DOHH2 (cell line): ENCODE results near the gene TTC7B.

ENCODE experiments used
- H3F3A ChIP-seq: fragments of 200-600 bp; sonication (generic), shearing (Covaris generic); 2 replicates; pipeline ENCODE4 v1.6.0; 2016; ENCODE audit warnings: antibody characterized with exemption, mild to moderate bottlenecking; ENCODE audit not compliant: control insufficient read depth, insufficient read depth
- H3K27ac ChIP-seq: fragments of 200-600 bp; sonication (generic); 2 replicates; pipeline ENCODE4 v1.5.1; 2014; ENCODE audit warnings: low read depth, mild to moderate bottlenecking, low read length, moderate library complexity
- H3K27me3 ChIP-seq: fragments of 200-600 bp; sonication (generic); 2 replicates; pipeline ENCODE4 v1.6.1; 2014; ENCODE audit warnings: mild to moderate bottlenecking, low read length, mixed read lengths; ENCODE audit not compliant: control insufficient read depth
- H3K36me3 ChIP-seq: fragments of 200-600 bp; sonication (generic); 2 replicates; pipeline ENCODE4 v1.6.1; 2014; ENCODE audit warnings: mild to moderate bottlenecking, low read length, moderate library complexity, mixed read lengths; ENCODE audit not compliant: control insufficient read depth
- H3K4me1 ChIP-seq: fragments of 200-600 bp; sonication (generic); 2 replicates; pipeline ENCODE4 v1.6.1; 2014; ENCODE audit warnings: mild to moderate bottlenecking, low read length, mixed read lengths; ENCODE audit not compliant: control insufficient read depth
- H3K4me2 ChIP-seq: fragments of 200-600 bp; sonication (generic); 2 replicates; pipeline ENCODE4 v1.6.0; 2014; ENCODE audit warnings: mild to moderate bottlenecking, low read length, moderate library complexity
- H3K4me3 ChIP-seq: fragments of 200-600 bp; sonication (generic); 2 replicates; pipeline ENCODE4 v1.5.1; 2014; ENCODE audit warnings: mild to moderate bottlenecking, low read length, mixed read lengths
- H3K79me2 ChIP-seq: fragments of 200-600 bp; sonication (generic); 2 replicates; pipeline ENCODE4 v1.6.1; 2014; ENCODE audit warnings: mild to moderate bottlenecking, low read length, mixed read lengths; ENCODE audit not compliant: control insufficient read depth
- H3K9me2 ChIP-seq: fragments of 200-600 bp; sonication (generic); replicated peaks from 2 replicates; pipeline ENCODE4 v1.6.1; 2014; ENCODE audit warnings: mild to moderate bottlenecking, low read length, mixed read lengths; ENCODE audit not compliant: control insufficient read depth
- H3K9me3 ChIP-seq: fragments of 200-600 bp; sonication (generic); 2 replicates; pipeline ENCODE4 v1.6.1; 2014; ENCODE audit warnings: antibody characterized with exemption, low read length, mixed read lengths; ENCODE audit not compliant: control insufficient read depth, insufficient read depth
- H4K20me1 ChIP-seq: fragments of 200-600 bp; sonication (generic); 2 replicates; pipeline ENCODE4 v1.6.0; 2014; ENCODE audit warnings: low read depth, mild to moderate bottlenecking, antibody characterized with exemption, low read length, moderate library complexity; ENCODE audit not compliant: control insufficient read depth, insufficient read depth
- CTCF ChIP-seq: fragments of 200-600 bp; sonication (generic); IDR thresholded peaks from one replicate; pipeline ENCODE4 v1.5.1; 2014; ENCODE audit warnings: antibody characterized with exemption, mild to moderate bottlenecking, low read depth, low read length; ENCODE audit not compliant: poor library complexity, severe bottlenecking
- EZH2phosphoT487 ChIP-seq: fragments of 200-600 bp; sonication (generic); IDR thresholded peaks from 2 replicates; pipeline ENCODE4 v1.6.1; 2017; ENCODE audit warnings: borderline replicate concordance, mild to moderate bottlenecking, antibody characterized with exemption, low read length, moderate library complexity, mixed read lengths

The TTC7B gene

GRCh38 chr14:90626550-90626949, 189.7 kb downstream of the TTC7B start:
- H3K9me3 ChIP-seq = no peaks in the 10 kb centered on the region
- no peak overlapping the region for H3K4me3 ChIP-seq
- H3K4me2 ChIP-seq = no peak overlapping the region
- H3K79me2 ChIP-seq = no peaks in the 10 kb centered on the region
- 0 out of 2 replicates have a peak, but pooled peaks cover under 1% of the 10 kb centered on the region for H3K4me1 ChIP-seq
- H3K9me2 ChIP-seq = no peaks in the 10 kb centered on the region
- H3K27ac ChIP-seq = no peak overlapping the region
- TF ChIP-seq CTCF = no peak
- TF ChIP-seq EZH2phosphoT487 = no peak
- no peaks in the 10 kb centered on the region for H3K27me3 ChIP-seq
- no peaks in the 10 kb centered on the region for H3F3A ChIP-seq
- no peaks in the 10 kb centered on the region for H3K36me3 ChIP-seq
- no peaks in the 10 kb centered on the region for H4K20me1 ChIP-seq

GRCh38 chr14:90625445-90625844, 190.8 kb downstream of the TTC7B start:
- TF ChIP-seq EZH2phosphoT487 (no peak), CTCF (no peak)
- Histone ChIP-seq H3K9me3 (no peaks in the 10 kb centered on the region), H3K9me2 (no peaks in the 10 kb centered on the region), H4K20me1 (no peaks in the 10 kb centered on the region), H3K4me3 (no peak overlapping the region), H3K4me2 (no peak overlapping the region), H3K27me3 (no peaks in the 10 kb centered on the region), H3K36me3 (no peaks in the 10 kb centered on the region), H3K79me2 (no peaks in the 10 kb centered on the region), H3K4me1 (no peaks in the 10 kb centered on the region), H3F3A (no peaks in the 10 kb centered on the region), H3K27ac (no peak overlapping the region)

GRCh38 chr14:90624732-90625400, 191.4 kb downstream of the TTC7B start:
- no peaks in the 10 kb centered on the region for H3K36me3 ChIP-seq
- H3K9me3 ChIP-seq = no peaks in the 10 kb centered on the region
- no peak for TF ChIP-seq CTCF
- TF ChIP-seq EZH2phosphoT487 = no peak
- no peak overlapping the region for H3K4me2 ChIP-seq
- no peaks in the 10 kb centered on the region for H3K9me2 ChIP-seq
- H4K20me1 ChIP-seq = no peaks in the 10 kb centered on the region
- H3K27ac ChIP-seq = no peak overlapping the region
- H3K4me1 ChIP-seq = no peaks in the 10 kb centered on the region
- H3F3A ChIP-seq = no peaks in the 10 kb centered on the region
- H3K27me3 ChIP-seq = no peaks in the 10 kb centered on the region
- H3K79me2 ChIP-seq = no peaks in the 10 kb centered on the region
- H3K4me3 ChIP-seq = no peak overlapping the region
